Iris pigment epithelial cell (primary cell): ENCODE data around the gene RRAS2.
A peak's percentile ranks its signal among the peaks of the same experiment; 100 is the strongest.
"Not testable (repeated sequence)": the region's sequence is repeated elsewhere in the genome, so short reads cannot be mapped to it uniquely, and the experiment has no call there.

ENCODE experiments used
- DNase-seq: peaks from one replicate; pipeline ENCODE4 v3.0.0-alpha.2; 2011; ENCODE audit warnings: low read depth

Gene RRAS2

GRCh38 chr11:14255238-14255534, 103.8 kb downstream of the RRAS2 start:
- DNase-seq, result no peak

DNA sequence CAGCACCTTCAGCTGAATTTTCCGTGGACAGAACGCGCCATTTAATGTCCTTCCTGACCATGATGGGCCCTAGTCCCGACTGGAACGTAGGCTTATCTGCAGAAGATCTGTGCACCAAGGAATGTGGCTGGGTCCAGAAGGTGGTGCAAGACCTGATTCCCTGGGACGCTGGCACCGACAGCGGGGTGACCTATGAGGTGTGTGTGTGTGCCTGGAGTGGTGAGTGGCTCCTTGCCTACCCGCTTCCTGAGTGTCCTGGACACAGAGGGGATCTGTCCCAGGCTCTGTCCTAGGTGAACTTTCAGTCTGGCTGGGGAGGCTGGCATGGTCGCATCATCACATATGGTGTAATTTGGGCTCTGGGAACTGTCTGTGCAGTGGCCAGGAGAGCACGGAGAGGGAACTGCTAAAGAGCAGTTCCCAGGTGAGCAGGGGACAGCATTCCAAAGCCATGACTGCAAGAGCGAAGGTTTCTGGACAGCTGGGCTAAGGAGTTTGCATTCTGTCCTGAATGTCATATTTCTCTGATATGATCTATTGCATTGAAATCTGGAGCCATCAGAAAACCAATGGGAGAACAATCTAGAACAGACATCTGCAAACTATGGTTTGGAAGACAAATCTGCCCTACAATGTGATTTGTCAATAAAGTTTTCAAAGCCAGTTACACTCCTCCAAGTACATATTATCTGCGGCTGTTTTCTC, 104.3 kb downstream of the RRAS2 start:
- no peak for DNase-seq

DNA sequence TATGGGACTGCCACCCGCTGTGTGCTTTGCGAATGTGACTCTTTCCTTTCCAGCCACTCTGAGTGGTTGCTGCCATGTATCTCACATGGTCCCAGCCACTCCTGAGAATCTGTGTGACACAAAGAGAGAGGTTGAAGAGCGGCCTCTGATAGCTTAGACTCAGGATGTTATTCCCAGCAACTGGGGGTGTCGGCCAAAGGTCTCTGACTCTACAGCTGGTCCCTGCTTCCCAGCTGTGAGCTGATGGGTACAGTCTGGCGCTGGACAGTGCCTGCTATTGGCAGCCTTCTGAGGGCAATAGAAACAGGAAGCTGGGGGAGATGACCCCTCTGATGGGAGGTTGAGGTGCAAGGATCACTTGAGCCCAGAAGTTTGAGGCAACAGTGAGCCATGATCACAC, 105.1 kb downstream of the RRAS2 start:
- DNase-seq, result no peak

DNA sequence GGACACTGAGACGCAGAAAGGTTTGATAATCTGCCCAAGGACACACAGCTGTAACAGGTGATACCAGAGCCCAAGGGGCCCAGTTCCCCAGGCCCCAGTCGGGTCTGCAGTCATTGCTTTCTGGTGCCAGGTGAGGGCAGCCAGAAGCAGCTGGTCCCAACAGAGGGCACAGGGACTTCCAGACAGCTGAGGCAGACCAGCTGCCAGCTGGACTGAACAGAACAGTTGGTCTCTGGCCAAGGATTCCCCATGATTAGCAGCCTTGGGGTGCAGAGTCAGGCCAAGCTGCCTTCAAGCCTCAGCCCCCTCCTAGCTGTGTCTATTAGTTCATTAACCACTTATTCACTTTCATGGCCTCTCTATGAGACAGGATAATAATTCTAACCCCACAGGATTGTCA, 105.6 kb downstream of the RRAS2 start:
- DNase-seq, result no peak

- not testable (repeated sequence) for DNase-seq
Measured at GRCh38 chr11:14252501-14252900, 106.5 kb downstream of the RRAS2 start.

- no peak for DNase-seq
Measured at GRCh38 chr11:14251754-14252153, 107.2 kb downstream of the RRAS2 start.

DNA sequence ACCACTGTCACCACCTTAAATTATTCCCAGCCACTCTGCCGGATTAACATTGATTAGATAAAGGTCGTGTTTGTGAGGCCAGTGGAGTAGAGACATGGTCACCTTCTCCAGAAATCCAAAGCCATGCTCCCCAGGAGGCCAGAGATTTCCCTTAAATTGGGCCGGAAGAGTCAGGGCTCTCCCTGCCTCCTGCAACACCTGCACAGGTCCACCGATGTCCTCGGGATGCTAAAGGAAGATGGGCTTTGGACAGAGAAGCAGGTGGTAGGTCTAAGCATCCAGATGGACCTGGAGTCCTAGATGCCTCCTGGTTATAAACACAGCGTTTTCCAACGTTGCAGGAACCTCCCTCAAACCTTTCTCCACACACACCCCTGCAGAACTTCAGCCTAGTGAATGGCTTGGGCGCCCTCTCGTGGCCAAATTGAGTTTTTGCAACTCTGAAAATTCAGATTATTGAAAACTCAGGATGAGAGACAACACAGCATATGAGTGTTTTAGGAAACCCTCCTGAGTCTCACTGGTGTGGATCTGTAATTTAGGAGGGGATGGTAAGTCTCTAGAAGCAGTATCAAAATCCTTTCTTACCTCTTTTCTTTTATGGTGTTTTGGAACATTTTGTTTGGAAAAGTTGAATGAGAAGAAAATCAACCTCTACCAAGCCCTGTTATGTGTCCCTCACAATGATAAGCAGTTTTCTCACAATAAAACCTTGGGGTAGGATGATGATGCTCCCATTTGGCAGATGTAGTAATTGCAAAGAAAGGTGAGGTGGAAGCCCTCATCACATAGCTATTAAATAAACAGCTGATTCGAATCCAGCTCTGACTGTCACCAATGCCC, 109.6 kb downstream of the RRAS2 start:
- DNase-seq, result peak; percentile 45

DNA sequence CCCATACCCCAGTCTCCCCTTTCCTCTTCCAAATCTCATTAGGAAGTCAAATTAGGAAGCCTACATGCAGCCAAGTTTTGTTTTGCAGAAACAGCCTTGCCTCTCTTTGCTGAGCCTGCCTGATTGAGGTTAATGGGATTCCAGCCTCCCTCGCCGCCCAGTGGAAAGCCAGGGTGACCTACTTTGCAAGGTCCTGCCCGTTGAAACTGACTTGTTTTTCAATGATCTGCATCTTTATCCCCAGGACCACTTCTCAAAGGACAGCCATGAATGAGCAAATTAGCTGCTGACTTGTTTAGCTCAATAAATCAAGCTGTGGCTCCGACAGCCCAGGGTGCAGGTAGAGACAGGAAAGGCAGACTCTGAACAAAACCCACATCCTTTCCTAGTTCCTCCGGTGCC, 110.4 kb downstream of the RRAS2 start:
- no peak for DNase-seq

DNA sequence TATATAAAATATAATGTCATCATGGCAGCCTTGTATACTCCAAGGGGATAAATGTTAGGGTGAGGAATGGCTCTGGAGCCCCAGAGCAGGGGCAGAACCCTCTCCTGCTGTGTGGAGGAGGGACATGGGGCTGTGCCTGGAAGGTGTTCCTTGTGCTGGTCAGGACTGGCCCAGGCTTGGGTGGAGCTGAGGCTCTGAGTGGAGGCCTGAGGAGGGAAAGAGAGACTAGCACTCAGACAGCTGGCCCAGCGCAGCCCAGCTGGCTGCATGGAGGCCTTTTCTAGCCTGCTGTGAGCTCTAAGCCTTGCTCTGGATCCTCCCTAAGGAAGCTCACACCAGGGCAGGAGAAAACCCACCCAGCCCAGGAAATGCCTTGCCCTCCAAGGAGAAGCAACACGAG, 113.5 kb downstream of the RRAS2 start:
- no peak for DNase-seq

GRCh38 chr11:14244926-14245325, 114.1 kb downstream of the RRAS2 start:
- no peak for DNase-seq

GRCh38 chr11:14242733-14243132, 116.2 kb downstream of the RRAS2 start:
- DNase-seq, result no peak

DNA sequence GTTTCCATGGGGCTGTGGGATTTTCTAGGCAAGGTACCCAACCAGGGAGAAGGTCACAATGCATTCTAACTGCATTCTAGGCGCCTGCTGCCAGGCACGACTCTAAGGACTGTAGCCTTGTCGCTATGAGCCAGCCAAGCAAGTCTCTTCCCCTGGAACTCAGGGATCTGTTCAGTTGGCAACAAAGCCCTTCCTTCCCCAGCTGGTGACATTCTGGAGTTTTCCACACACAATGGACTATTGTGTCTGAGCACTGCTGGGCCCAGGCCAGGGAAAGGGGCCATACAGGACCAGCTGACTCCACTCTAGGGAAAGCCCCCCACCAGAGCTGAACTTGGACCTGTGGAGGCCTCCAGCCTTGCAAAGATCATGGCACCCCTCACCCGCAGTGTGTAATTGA, 116.8 kb downstream of the RRAS2 start:
- DNase-seq, result no peak

DNA sequence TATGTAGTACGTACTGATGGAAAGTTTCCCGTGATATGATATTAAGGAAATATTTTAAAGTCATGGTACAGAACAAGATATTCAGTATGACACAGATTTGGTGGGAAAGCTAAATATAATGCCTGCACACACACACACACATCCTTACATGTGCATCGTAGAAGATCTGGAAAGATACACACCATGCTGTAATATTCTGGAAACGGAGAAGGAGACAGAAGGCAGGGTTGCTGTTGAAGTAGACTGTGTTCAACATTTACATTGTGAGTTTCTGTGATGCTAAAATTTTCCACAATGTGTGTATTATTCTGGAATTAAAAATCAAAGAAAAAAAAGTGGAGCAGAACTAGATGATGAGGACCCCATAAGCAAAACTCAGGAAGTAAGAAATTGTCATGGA, 118.0 kb downstream of the RRAS2 start:
- no peak for DNase-seq

DNA sequence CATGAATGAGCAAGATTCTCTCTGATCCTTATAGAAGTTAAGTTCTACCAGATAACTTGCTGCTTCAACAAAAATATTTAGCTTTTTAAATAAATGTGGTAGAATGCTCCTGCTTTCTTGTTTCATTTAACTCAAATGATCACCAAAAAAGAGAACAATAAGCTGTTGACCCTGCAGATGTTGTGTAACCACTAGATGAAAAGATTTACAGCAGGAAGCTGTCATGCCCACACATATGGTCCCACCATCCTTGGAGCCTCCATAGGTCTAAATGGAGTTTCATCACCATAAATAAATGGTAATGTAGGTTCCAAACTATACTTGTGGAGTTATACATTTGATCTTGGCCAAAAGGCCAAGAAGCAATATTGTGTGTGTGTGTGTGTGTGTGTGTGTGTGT, 118.8 kb downstream of the RRAS2 start:
- DNase-seq, result no peak

DNA sequence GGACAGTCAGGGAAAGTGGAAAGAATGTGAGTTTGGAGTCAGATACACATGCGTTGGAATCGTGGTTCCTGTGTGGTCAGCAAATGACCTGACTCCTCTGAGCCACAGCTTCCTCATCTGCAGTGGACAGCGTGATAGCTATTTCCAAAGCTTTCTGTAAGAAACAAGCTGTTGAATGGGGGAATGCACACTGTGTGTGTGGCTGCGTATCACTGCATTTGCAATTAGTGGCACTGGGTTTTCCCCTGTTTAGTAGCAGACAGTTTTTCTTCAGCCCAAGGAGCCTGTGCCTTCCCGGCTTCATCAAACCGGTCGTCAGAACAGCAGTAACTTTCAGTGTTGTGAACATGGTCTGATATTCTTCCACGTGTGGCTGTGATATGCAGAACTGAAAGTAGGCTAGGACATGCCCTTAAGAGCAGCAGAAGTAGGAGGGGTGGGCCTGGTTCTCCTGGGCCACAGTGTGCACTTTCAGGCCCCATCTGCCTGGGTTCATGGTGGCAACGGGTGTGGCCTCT, 121.5 kb downstream of the RRAS2 start:
- DNase-seq, result no peak

DNA sequence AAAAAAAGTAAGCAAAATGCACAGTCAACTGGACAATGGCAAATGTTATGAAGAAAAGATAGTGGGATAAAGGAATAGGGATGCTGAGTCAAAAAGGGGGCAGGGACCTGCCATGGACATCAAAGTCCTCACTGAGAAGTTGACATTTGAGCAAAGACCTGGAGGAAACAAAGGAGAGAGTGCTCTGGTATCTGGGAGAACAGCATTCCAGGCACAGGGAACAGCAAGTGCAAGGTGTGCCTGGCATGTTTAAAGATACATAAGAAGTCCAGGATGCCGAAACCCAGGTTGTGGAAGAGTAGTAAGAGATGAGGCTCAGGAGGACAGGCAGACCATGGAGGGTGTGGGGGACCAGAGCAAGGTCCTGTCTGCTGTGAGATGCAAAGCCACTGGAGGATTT, 123.3 kb downstream of the RRAS2 start:
- no peak for DNase-seq

GRCh38 chr11:14234446-14234845, 124.5 kb downstream of the RRAS2 start:
- no peak for DNase-seq

DNA sequence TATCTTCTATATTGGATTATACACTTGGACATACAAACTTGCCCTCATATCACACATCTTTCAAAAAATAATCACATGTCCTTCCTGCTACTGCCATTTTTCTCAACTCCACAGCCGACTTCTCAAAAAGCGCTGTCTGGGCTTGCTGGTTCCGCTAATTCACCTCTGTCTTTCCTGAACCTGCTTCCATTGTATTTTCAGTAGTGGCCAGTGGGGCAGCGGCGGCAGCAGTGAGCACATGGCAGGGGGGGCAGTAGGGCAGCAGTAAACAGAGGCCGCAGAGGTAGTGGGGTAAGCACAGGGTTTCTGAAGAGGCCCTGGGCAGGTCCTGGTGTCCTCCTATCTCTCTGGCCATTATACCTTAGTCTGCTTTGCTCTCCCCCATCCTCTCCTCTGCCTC, 126.3 kb downstream of the RRAS2 start:
- DNase-seq, result no peak

DNA sequence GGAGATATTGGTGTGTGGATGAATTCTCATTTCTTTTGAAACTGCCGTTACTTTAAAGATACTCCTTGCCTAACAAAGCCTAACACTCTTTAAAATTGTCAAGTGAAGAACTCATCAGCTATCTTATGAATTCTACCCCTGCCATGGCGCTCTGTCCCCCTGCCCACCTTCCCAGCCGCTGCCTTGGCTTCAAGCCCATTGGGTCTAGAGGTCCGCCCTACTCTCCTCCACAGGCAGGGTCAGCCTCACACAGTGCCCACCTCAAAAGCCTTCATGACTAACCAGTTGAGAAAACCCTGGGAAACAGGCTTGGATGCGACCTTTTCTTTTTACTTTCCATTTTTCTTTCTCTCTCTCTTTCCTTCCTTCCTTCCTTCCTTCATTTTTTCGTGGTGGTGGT, 128.6 kb downstream of the RRAS2 start:
- DNase-seq, result no peak

GRCh38 chr11:14229472-14229871, 129.5 kb downstream of the RRAS2 start:
- no peak for DNase-seq

DNA sequence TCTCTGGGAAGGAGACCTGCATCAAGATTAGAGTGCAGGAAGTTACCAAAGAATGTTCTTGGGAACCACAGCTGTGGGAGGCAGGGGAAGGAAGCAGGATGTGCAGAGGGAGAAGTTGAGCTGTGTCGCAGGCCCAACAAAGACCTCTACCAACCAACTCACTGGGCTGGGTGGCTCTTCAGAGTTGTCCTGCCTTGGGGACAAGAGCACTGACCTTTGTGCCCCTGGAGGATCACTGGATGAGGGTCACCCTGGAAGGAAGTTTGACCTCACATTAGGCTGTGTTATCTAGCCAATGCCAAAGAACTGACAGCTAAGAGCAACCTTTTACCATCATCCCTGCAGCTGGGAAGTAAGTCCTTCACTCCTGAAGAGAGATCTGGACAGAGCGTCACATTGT, 130.6 kb downstream of the RRAS2 start:
- DNase-seq, result no peak
